ENCODE results near the gene FAM13C. TPM values are rescaled to one million over a fixed set of nuclear protein-coding genes. Genes with fewer than 3 reads are reported as not detected.

The FAM13C gene
- polyA plus RNA-seq, 1 donor from 2014 or later: 89.3 TPM

DNA sequence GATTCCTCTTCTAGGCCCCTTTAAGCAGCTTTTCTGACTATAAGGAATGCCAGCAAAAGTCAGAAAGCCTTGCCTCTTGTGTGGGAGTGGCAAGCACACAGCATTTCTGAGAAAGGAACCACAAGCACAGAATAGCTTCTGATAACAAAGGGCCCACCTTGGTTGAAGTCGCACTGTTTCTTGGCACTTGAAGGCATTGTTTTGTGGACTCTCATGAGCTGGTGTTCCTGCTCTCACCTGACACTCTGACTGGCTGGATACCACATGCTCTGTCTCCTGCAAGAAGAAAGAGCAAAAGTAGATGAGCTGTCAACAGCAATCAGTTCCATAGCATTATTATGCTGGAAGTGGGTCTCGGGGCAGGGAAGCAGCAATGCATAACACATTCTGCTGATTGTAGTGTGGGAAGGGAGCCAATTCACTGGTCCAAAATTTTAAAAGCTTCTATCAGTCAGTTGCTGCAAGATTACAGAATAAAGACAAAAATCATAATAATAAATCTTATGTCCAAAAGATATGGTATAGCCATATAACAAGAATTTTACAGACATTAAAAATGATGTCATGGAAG lies 38.4 kb downstream of the FAM13C start:
- Histone ChIP-seq H3K27ac (ENCODE audit: low read length) (no peak overlapping the region), H3K27me3 (ENCODE audit: insufficient read depth, low read depth, low read length) (no peaks in the 10 kb centered on the region), H3K79me2 (replicated peaks; ENCODE audit: insufficient read depth, low read length) (peaks cover 31% of the 10 kb centered on the region), H3F3A (ENCODE audit: insufficient read depth, low read length, poor library complexity, severe bottlenecking) (peaks cover 4% of the 10 kb centered on the region), H3K9me3 (ENCODE audit: low read length) (no peaks in the 10 kb centered on the region), H2AFZ (ENCODE audit: low read depth, low read length) (no peak overlapping the region), H3K36me3 (ENCODE audit: insufficient read depth, low read length) (peaks cover 24% of the 10 kb centered on the region), H3K9ac (ENCODE audit: low read length) (no peak overlapping the region), H4K20me1 (ENCODE audit: insufficient read depth) (no peaks in the 10 kb centered on the region), H3K9me2 (ENCODE audit: insufficient read depth, low read length) (no peaks in the 10 kb centered on the region), H3K4me3 (ENCODE audit: low read length) (no peak overlapping the region), H3K4me2 (ENCODE audit: low read length) (no peak overlapping the region)
- no peak for TF ChIP-seq EP300 (conservative IDR thresholded peaks at IDR 0.05; ENCODE audit: poor library complexity, severe bottlenecking)
- no peak for TF ChIP-seq MXI1 (conservative IDR thresholded peaks at IDR 0.05; ENCODE audit: poor library complexity, severe bottlenecking)
- TF ChIP-seq, protein P1, sequence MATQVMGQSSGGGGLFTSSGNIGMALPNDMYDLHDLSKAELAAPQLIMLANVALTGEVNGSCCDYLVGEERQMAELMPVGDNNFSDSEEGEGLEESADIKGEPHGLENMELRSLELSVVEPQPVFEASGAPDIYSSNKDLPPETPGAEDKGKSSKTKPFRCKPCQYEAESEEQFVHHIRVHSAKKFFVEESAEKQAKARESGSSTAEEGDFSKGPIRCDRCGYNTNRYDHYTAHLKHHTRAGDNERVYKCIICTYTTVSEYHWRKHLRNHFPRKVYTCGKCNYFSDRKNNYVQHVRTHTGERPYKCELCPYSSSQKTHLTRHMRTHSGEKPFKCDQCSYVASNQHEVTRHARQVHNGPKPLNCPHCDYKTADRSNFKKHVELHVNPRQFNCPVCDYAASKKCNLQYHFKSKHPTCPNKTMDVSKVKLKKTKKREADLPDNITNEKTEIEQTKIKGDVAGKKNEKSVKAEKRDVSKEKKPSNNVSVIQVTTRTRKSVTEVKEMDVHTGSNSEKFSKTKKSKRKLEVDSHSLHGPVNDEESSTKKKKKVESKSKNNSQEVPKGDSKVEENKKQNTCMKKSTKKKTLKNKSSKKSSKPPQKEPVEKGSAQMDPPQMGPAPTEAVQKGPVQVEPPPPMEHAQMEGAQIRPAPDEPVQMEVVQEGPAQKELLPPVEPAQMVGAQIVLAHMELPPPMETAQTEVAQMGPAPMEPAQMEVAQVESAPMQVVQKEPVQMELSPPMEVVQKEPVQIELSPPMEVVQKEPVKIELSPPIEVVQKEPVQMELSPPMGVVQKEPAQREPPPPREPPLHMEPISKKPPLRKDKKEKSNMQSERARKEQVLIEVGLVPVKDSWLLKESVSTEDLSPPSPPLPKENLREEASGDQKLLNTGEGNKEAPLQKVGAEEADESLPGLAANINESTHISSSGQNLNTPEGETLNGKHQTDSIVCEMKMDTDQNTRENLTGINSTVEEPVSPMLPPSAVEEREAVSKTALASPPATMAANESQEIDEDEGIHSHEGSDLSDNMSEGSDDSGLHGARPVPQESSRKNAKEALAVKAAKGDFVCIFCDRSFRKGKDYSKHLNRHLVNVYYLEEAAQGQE (IDR thresholded peaks at IDR 0.05; ENCODE audit: borderline replicate concordance): no peak
- TF ChIP-seq POLR2AphosphoS5 (IDR thresholded peaks at IDR 0.05): no peak
- TF ChIP-seq EZH2 (IDR thresholded peaks at IDR 0.05; ENCODE audit: borderline replicate concordance, insufficient read depth, low read length, poor library complexity, severe bottlenecking): no peak
- TF ChIP-seq, protein P2, sequence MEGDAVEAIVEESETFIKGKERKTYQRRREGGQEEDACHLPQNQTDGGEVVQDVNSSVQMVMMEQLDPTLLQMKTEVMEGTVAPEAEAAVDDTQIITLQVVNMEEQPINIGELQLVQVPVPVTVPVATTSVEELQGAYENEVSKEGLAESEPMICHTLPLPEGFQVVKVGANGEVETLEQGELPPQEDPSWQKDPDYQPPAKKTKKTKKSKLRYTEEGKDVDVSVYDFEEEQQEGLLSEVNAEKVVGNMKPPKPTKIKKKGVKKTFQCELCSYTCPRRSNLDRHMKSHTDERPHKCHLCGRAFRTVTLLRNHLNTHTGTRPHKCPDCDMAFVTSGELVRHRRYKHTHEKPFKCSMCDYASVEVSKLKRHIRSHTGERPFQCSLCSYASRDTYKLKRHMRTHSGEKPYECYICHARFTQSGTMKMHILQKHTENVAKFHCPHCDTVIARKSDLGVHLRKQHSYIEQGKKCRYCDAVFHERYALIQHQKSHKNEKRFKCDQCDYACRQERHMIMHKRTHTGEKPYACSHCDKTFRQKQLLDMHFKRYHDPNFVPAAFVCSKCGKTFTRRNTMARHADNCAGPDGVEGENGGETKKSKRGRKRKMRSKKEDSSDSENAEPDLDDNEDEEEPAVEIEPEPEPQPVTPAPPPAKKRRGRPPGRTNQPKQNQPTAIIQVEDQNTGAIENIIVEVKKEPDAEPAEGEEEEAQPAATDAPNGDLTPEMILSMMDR (IDR thresholded peaks at IDR 0.05; ENCODE audit: poor library complexity, severe bottlenecking): no peak
- no peak for TF ChIP-seq RAD21 (conservative IDR thresholded peaks at IDR 0.05)
- no peak for TF ChIP-seq SMC3 (conservative IDR thresholded peaks at IDR 0.05; ENCODE audit: poor library complexity)
- TF ChIP-seq TAF1 (IDR thresholded peaks at IDR 0.05; ENCODE audit: low read depth): no peak

DNA sequence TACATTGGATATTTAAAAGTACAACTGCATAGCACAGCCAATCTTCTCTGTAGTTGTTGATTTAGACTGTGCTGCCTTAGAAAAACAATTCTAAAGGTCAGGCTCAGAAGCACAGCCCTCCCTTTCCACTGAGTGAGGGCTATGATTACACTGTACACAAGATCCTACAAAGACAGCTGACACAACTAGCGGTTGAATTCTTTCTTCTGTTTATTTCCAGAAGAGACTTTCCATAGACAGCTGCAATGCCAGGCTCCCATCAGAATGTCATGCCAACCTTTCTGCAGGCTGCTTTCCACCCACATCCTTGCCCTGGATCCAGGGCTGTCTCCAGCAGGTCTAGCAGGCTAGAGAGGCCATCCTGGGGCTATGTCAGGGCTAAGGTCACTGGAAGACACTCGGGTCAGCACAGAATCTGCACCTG lies 39.3 kb downstream of the FAM13C start:
- H4K20me1 ChIP-seq (ENCODE audit: insufficient read depth): no peaks in the 10 kb centered on the region

More for the DNA sequence above, 39.3 kb downstream of the FAM13C start:
- no peak overlapping the region for H3K4me3 ChIP-seq (ENCODE audit: low read length)
- peaks cover 24% of the 10 kb centered on the region for H3K36me3 ChIP-seq (ENCODE audit: insufficient read depth, low read length)
- TF ChIP-seq MXI1 (conservative IDR thresholded peaks at IDR 0.05; ENCODE audit: poor library complexity, severe bottlenecking) (no peak), EP300 (conservative IDR thresholded peaks at IDR 0.05; ENCODE audit: poor library complexity, severe bottlenecking) (no peak), EZH2 (IDR thresholded peaks at IDR 0.05; ENCODE audit: borderline replicate concordance, insufficient read depth, low read length, poor library complexity, severe bottlenecking) (no peak), SMC3 (conservative IDR thresholded peaks at IDR 0.05; ENCODE audit: poor library complexity) (no peak), TAF1 (IDR thresholded peaks at IDR 0.05; ENCODE audit: low read depth) (no peak), RAD21 (conservative IDR thresholded peaks at IDR 0.05) (no peak), POLR2AphosphoS5 (IDR thresholded peaks at IDR 0.05) (no peak)
- TF ChIP-seq, protein P1 (IDR thresholded peaks at IDR 0.05; ENCODE audit: borderline replicate concordance): no peak
- TF ChIP-seq, protein P2 (IDR thresholded peaks at IDR 0.05; ENCODE audit: poor library complexity, severe bottlenecking): no peak
- no peak overlapping the region for H3K9ac ChIP-seq (ENCODE audit: low read length)
- no peaks in the 10 kb centered on the region for H3K9me3 ChIP-seq (ENCODE audit: low read length)
- H3K4me2 ChIP-seq (ENCODE audit: low read length): no peak overlapping the region
- H3K27me3 ChIP-seq (ENCODE audit: insufficient read depth, low read depth, low read length): no peaks in the 10 kb centered on the region
- H3F3A ChIP-seq (ENCODE audit: insufficient read depth, low read length, poor library complexity, severe bottlenecking): peaks cover 4% of the 10 kb centered on the region
- H3K27ac ChIP-seq (ENCODE audit: low read length): no peak overlapping the region
- H3K9me2 ChIP-seq (ENCODE audit: insufficient read depth, low read length): no peaks in the 10 kb centered on the region
- peaks cover 24% of the 10 kb centered on the region for H3K79me2 ChIP-seq (replicated peaks; ENCODE audit: insufficient read depth, low read length)
- H2AFZ ChIP-seq (ENCODE audit: low read depth, low read length): no peak overlapping the region

Measured in neural cell (in vitro differentiated cells).